OCI-LY7 (cell line): ENCODE measurements around the gene AUTS2. TPM values are rescaled to one million over a fixed set of nuclear protein-coding genes. Genes with fewer than 3 reads are reported as not detected.

Experiments used
- BruUV-seq: library from RNA; stranded (reverse); fragments of 400-500 nt; replicated peaks from 2 replicates; lab custom pipeline; 2021; lab: Mats Ljungman, UMichigan
- CTCF ChIA-PET: fragments of 300-600 bp; sonication (Branson Sonifier 250); formaldehyde crosslinking; loops from one replicate; lab custom pipeline; 2022; ENCODE audit warnings: antibody characterized with exemption; ENCODE audit not compliant: unreplicated experiment; lab: Charles Lee
- POLR2A ChIA-PET: fragments of 300-600 bp; sonication (Branson Sonifier 250); formaldehyde crosslinking; loops from one replicate; lab custom pipeline; 2022; ENCODE audit warnings: antibody characterized with exemption; lab: Charles Lee
- DNase-seq: peaks from one replicate; pipeline ENCODE4 v3.0.0-alpha.2; 2015; ENCODE audit warnings: low spot score
- H2AFZ ChIP-seq: fragments of 200-600 bp; sonication (generic), shearing (Covaris generic); 2 replicates; pipeline ENCODE4 v1.6.1; 2014; ENCODE audit warnings: mild to moderate bottlenecking, antibody characterized with exemption, low read length, moderate library complexity
- H3K27ac ChIP-seq: fragments of 200-600 bp; sonication (generic); 2 replicates; pipeline ENCODE4 v1.5.1; 2014; ENCODE audit warnings: mixed run types, low read depth, mild to moderate bottlenecking, moderate library complexity, low read length, inconsistent platforms; ENCODE audit not compliant: poor library complexity, severe bottlenecking
- H3K36me3 ChIP-seq: fragments of 200-600 bp; sonication (generic); 2 replicates; pipeline ENCODE4 v1.6.1; 2014; ENCODE audit warnings: mild to moderate bottlenecking, antibody characterized with exemption, low read length, moderate library complexity, mixed read lengths; ENCODE audit not compliant: insufficient read depth
- H3K4me1 ChIP-seq: fragments of 200-600 bp; sonication (generic); 2 replicates; pipeline ENCODE4 v1.5.1; 2014; ENCODE audit warnings: mild to moderate bottlenecking, low read length; ENCODE audit not compliant: insufficient read depth, poor library complexity, severe bottlenecking
- H3K4me2 ChIP-seq: fragments of 200-600 bp; sonication (generic); 2 replicates; pipeline ENCODE4 v1.6.1; 2014; ENCODE audit warnings: mild to moderate bottlenecking, low read length
- H3K4me3 ChIP-seq: fragments of 200-600 bp; sonication (generic); 2 replicates; pipeline ENCODE4 v1.5.1; 2014; ENCODE audit warnings: mild to moderate bottlenecking, low read depth, low read length; ENCODE audit not compliant: poor library complexity, severe bottlenecking
- H3K79me2 ChIP-seq: fragments of 200-600 bp; sonication (generic); 2 replicates; pipeline ENCODE4 v1.6.1; 2016; ENCODE audit warnings: low read depth, mild to moderate bottlenecking, low read length, moderate library complexity, mixed read lengths; ENCODE audit not compliant: insufficient read depth
- H3K9me2 ChIP-seq: fragments of 200-600 bp; sonication (generic); 2 replicates; pipeline ENCODE4 v1.6.1; 2016; ENCODE audit warnings: mild to moderate bottlenecking, low read length, mixed read lengths; ENCODE audit not compliant: insufficient read depth
- H3K9me3 ChIP-seq: fragments of 200-600 bp; sonication (generic); 2 replicates; pipeline ENCODE4 v1.6.1; 2014; ENCODE audit warnings: mild to moderate bottlenecking, mixed run types, low read length, mixed read lengths
- H4K20me1 ChIP-seq: fragments of 200-600 bp; sonication (generic); 2 replicates; pipeline ENCODE4 v1.6.1; 2014; ENCODE audit warnings: mild to moderate bottlenecking, antibody characterized with exemption, low read length, moderate library complexity, mixed read lengths; ENCODE audit not compliant: insufficient read depth
- CTCF ChIP-seq: fragments of 200-600 bp; sonication (generic); conservative IDR thresholded peaks from 2 replicates; pipeline ENCODE4 v1.5.1; 2014; ENCODE audit warnings: mild to moderate bottlenecking, antibody characterized with exemption, low read length, moderate library complexity, mixed read lengths
- EZH2phosphoT487 ChIP-seq: fragments of 200-600 bp; sonication (generic); IDR thresholded peaks from 2 replicates; pipeline ENCODE4 v1.6.1; 2018; ENCODE audit warnings: low read depth, borderline replicate concordance, mild to moderate bottlenecking, mixed run types, antibody characterized with exemption, low read length, moderate library complexity, mixed read lengths
- intact Hi-C: fragments of 100-400 bp; cut with micrococcal nuclease; formaldehyde crosslinking; loops from one replicate; pipeline ENCODE4 v1.10.0; 2022; ENCODE audit not compliant: unreplicated experiment
- total RNA-seq, 2 experiments: library from RNA; depleted of rRNA in 1 of 2; stranded (reverse); fragments of >200 nt in 1 of 2; shearing (Covaris generic) in 1 of 2; gene quantifications; 2 replicates each; pipeline ENCODE4 v1.2.3, GENCODE V29; 2014 to 2022

Gene AUTS2
- total RNA-seq, 2 experiments from 2014 or later, result 37.9 to 78.5 TPM

- TF ChIP-seq EZH2phosphoT487 (no peak), CTCF (no peak)
- no peaks in the 10 kb centered on the region for H3K9me3 ChIP-seq
- ChIA-PET CTCF (interaction anchor here (0.6 kb wide), 2 partner anchors 168 to 249 kb away, joined by 3 read pairs; no protein-coding TSS in a partner anchor), POLR2A (interaction anchor here (0.6 to 1.8 kb wide), 8 partner anchors 10 to 172 kb away, joined by 3 to 7 read pairs (median 3); no protein-coding TSS in a partner anchor)
- no peak for DNase-seq
- H3K27ac ChIP-seq, result peak overlapping the region; percentile 59
- intact Hi-C loops, result no loop called here
- no peaks in the 10 kb centered on the region for H3K36me3 ChIP-seq
- peaks cover 91% of the 10 kb centered on the region for H3K79me2 ChIP-seq
- BruUV-seq, result no TSS peak
- no peaks in the 10 kb centered on the region for H3K9me2 ChIP-seq
- H3K4me2 ChIP-seq, result peak overlapping the region; percentile 60
- peaks cover 65% of the 10 kb centered on the region for H3K4me1 ChIP-seq
- peaks cover 8% of the 10 kb centered on the region; the same call in 1 of the 2 replicates for H4K20me1 ChIP-seq
- peak overlapping the region; percentile 29 for H3K4me3 ChIP-seq
- no peak overlapping the region for H2AFZ ChIP-seq
Measured at GRCh38 chr7:69653806-69654205, 55.5 kb downstream of the AUTS2 start.

GRCh38 chr7:69654381-69654780 is 56.1 kb downstream of the AUTS2 start:
- H3K79me2 ChIP-seq, result peaks cover 94% of the 10 kb centered on the region
- ChIA-PET CTCF (interaction anchor here (0.6 kb wide), 1 partner anchor 168 kb away, joined by 3 read pairs; no protein-coding TSS in a partner anchor), POLR2A (interaction anchor here (0.8 to 1.6 kb wide), 5 partner anchors 9 to 172 kb away, joined by 3 to 7 read pairs (median 3); no protein-coding TSS in a partner anchor)
- peaks cover 65% of the 10 kb centered on the region for H3K4me1 ChIP-seq
- peak overlapping the region; percentile 29 for H3K4me3 ChIP-seq
- H3K36me3 ChIP-seq, result no peaks in the 10 kb centered on the region
- H3K27ac ChIP-seq, result peak overlapping the region; percentile 59
- H4K20me1 ChIP-seq, result peaks cover 8% of the 10 kb centered on the region; the same call in 1 of the 2 replicates
- intact Hi-C loops, result no loop called here
- TF ChIP-seq CTCF (no peak), EZH2phosphoT487 (no peak)
- H3K9me3 ChIP-seq, result no peaks in the 10 kb centered on the region
- no peaks in the 10 kb centered on the region for H3K9me2 ChIP-seq
- H3K4me2 ChIP-seq, result peak overlapping the region; percentile 60
- peak; percentile 63 for DNase-seq
- no TSS peak for BruUV-seq
- no peak overlapping the region for H2AFZ ChIP-seq
